ENCODE data around the gene RAET1G.

DNA sequence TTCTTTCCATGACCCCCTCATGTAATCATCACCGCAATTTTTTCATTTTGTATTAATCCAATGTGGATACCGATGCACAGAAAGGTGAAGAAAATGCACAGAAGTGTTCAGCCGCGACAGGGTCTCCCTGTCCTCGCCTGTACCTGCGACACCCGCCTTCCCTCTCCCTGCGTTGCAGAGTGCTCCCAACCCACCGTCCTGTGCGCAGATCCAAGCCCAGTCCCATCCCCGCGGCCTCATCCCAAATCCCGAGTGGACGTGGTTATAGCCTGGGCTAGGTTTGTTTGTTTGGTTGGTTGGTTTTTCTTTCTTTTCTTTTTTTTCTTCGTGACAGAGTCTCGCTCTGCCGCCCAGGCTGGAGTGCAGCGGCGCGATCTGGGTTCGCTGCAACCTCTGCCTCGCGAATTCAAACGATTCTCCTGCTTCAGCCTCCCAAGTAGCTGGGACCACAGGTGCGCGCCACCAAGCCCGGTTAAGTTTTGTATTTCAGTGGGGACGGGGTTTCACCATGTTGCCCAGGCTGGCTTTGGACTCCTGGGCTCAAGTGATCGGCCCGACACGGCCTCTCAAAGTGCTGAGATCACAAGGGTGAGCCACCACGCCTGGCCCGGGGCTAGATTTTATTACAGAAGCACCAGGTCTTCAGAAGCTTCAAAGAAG lies 536 bp upstream of the RAET1G start:
- TF ChIP-seq, protein P1, sequence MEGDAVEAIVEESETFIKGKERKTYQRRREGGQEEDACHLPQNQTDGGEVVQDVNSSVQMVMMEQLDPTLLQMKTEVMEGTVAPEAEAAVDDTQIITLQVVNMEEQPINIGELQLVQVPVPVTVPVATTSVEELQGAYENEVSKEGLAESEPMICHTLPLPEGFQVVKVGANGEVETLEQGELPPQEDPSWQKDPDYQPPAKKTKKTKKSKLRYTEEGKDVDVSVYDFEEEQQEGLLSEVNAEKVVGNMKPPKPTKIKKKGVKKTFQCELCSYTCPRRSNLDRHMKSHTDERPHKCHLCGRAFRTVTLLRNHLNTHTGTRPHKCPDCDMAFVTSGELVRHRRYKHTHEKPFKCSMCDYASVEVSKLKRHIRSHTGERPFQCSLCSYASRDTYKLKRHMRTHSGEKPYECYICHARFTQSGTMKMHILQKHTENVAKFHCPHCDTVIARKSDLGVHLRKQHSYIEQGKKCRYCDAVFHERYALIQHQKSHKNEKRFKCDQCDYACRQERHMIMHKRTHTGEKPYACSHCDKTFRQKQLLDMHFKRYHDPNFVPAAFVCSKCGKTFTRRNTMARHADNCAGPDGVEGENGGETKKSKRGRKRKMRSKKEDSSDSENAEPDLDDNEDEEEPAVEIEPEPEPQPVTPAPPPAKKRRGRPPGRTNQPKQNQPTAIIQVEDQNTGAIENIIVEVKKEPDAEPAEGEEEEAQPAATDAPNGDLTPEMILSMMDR (IDR thresholded peaks at IDR 0.05) = no peak
- no peak for TF ChIP-seq POLR2A (IDR thresholded peaks at IDR 0.05)

Measured in lower leg skin (tissue), 3 donors.